K562 (cell line): ENCODE results near the gene OR7C1. TPM values are rescaled to one million over a fixed set of nuclear protein-coding genes. Genes with fewer than 3 reads are reported as not detected.

ENCODE experiments used
- CBX1 ChIP-seq: sonication (generic); IDR thresholded peaks from 2 replicates; pipeline ENCODE4 v1.6.1; 2016; ENCODE audit warnings: antibody characterized with exemption, low read depth, mild to moderate bottlenecking
- NFXL1 ChIP-seq: fragments of 450-650 bp; formaldehyde crosslinking; IDR thresholded peaks from 2 replicates; pipeline ENCODE4 v1.4.0; 2021; ENCODE audit warnings: mild to moderate bottlenecking
- REST ChIP-seq, 2 experiments: fragments of 450-650 bp; formaldehyde crosslinking in 1 of 2; IDR thresholded peaks; 2 replicates each; pipeline versions ENCODE4 v1.4.0 to v1.6.1; 2014 to 2020; ENCODE audit warnings: mild to moderate bottlenecking in 2 of 2, borderline replicate concordance in 1 of 2, low read depth in 1 of 2
- TEAD2 ChIP-seq: fragments of 450-650 bp; IDR thresholded peaks from 2 replicates; pipeline ENCODE4 v1.6.1; 2016; ENCODE audit warnings: missing genetic modification characterization, control low read depth, missing compliant biosample characterization
- polyA plus RNA-seq, 8 experiments: library from polyadenylated mRNA; depleted of rRNA in 4 of 8; stranded (reverse) in 5 of 8; unstranded in 3 of 8; fragments of >200 nt; fragmentation: Nextera tagmentation in 2 of 8; fragmentation: Illumina TruSeq in 1 of 8; extraction: Ambion mirVana in 2 of 8; extraction: Trizol in 1 of 8; gene quantifications; 2 replicates each; pipeline versions ENCODE4 v1.2.1 to v1.2.3, GENCODE V29; 2011 to 2014; ENCODE audit warnings: inconsistent platforms in 1 of 8, missing spikeins in 1 of 8
- small RNA-seq: library from RNA; depleted of rRNA; stranded (forward); fragments of <200 nt; gene quantifications from one replicate; pipeline ENCODE3, GENCODE V24; 2014
- total RNA-seq, 7 experiments: library from RNA; depleted of rRNA in 6 of 7; stranded (reverse); fragments of >200 nt in 6 of 7; fragmentation: Illumina TruSeq in 2 of 7; extraction: Trizol in 2 of 7; gene quantifications; 2 replicates each; pipeline versions ENCODE4 v1.2.1 to v1.2.3, GENCODE V29; 2011 to 2021; ENCODE audit warnings: low replicate concordance in 1 of 7

OR7C1 gene
- total and polyA plus RNA-seq, 9 of the 15 experiments (the other 6 are each of a cell fraction or from before 2014, with no cell fraction given) = 0.01 to 0.18 (median 0.10) TPM; not detected in 1

DNA sequence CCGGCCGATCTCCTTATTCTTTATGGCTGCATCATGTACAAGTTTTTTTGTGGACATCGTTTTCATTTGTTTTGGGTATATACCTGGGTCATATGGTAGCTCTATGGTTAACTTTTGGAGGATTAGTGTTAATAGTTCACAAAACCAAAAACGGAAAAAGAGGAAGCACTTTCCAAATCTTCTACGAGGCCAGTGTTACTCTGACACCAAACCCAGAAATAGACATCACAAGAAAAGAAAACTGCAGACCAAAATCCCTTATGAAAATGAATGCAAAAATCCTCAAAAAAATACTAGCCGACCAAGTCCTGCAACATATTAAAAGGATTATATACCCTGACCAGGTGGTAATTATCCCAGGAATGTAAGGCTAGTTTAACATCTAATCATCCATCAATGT lies 86.4 kb downstream of the OR7C1 start (continued):
- no peak for TF ChIP-seq REST (IDR thresholded peaks at IDR 0.05; ENCODE audit: borderline replicate concordance)
- no peak for TF ChIP-seq REST (CRISPR knock-in tag; IDR thresholded peaks at IDR 0.05; ENCODE audit: low read depth)
- TF ChIP-seq TEAD2 = no peak
- no peak for TF ChIP-seq NFXL1 (CRISPR knock-in tag)
- no peak for TF ChIP-seq CBX1

Small RNA genes within 50 kb of the gene (small RNA-seq; reads per million reads assigned to genes)
- not detected for gene AC005255.1

Other genes starting within 250 kb of the OR7C1 start
Only the 7 nearest of the 10 such genes appear.
- 4.5 and 8.5 TPM in 2 replicates for gene ZNF333, start 145.1 kb downstream of the OR7C1 start, total RNA-seq (2014; rRNA removed)
- 5.9 and 6.0 TPM in 2 replicates for gene ZNF333, start 145.1 kb downstream of the OR7C1 start, total RNA-seq (2014; rRNA removed; fragmentation: Illumina TruSeq; extraction: Trizol)
- gene ZNF333, start 145.1 kb downstream of the OR7C1 start, total RNA-seq (2015; rRNA removed; fragmentation: Illumina TruSeq; extraction: Trizol) = 4.1 and 5.2 TPM in 2 replicates
- gene ZNF333, start 145.1 kb downstream of the OR7C1 start, total RNA-seq (2021) = 6.3 and 7.1 TPM in 2 replicates
- 10.3 and 11.4 TPM in 2 replicates for gene ZNF333, start 145.1 kb downstream of the OR7C1 start, polyA plus RNA-seq (2011; rRNA removed)
- gene ZNF333, start 145.1 kb downstream of the OR7C1 start, polyA plus RNA-seq (2014; fragmentation: Illumina TruSeq; extraction: Trizol) = 5.8 and 6.5 TPM in 2 replicates
- gene ZNF333, start 145.1 kb downstream of the OR7C1 start, polyA plus RNA-seq (2014; fragmentation: Nextera tagmentation; extraction: Ambion mirVana) = 1 to 10 TPM; 2.8 to 3.3 TPM
- 7.7 and 9.3 TPM in 2 replicates for gene ZNF333, start 145.1 kb downstream of the OR7C1 start, polyA plus RNA-seq (2014; rRNA removed)
- 8.2 and 15.2 TPM in 2 replicates for gene ADGRE2, start 56.6 kb downstream of the OR7C1 start, total RNA-seq (2014; rRNA removed)
- gene ADGRE2, start 56.6 kb downstream of the OR7C1 start, total RNA-seq (2014; rRNA removed; fragmentation: Illumina TruSeq; extraction: Trizol) = 4.3 and 5.6 TPM in 2 replicates
- 4.4 and 4.7 TPM in 2 replicates for gene ADGRE2, start 56.6 kb downstream of the OR7C1 start, total RNA-seq (2015; rRNA removed; fragmentation: Illumina TruSeq; extraction: Trizol)
- 15.6 and 17.3 TPM in 2 replicates for gene ADGRE2, start 56.6 kb downstream of the OR7C1 start, total RNA-seq (2021)
- gene ADGRE2, start 56.6 kb downstream of the OR7C1 start, polyA plus RNA-seq (2011; rRNA removed) = 9.8 and 13.6 TPM in 2 replicates
- 12.3 and 13.9 TPM in 2 replicates for gene ADGRE2, start 56.6 kb downstream of the OR7C1 start, polyA plus RNA-seq (2014; fragmentation: Illumina TruSeq; extraction: Trizol)
- gene ADGRE2, start 56.6 kb downstream of the OR7C1 start, polyA plus RNA-seq (2014; fragmentation: Nextera tagmentation; extraction: Ambion mirVana) = 1 to 10 TPM; 4.4 to 6.4 TPM
- 14.9 and 19.2 TPM in 2 replicates for gene ADGRE2, start 56.6 kb downstream of the OR7C1 start, polyA plus RNA-seq (2014; rRNA removed)
- not detected in 2 replicates for gene OR7A5, start within 50 bp of the OR7C1 start, total RNA-seq (2014; rRNA removed)
- not detected in 2 replicates for gene OR7A5, start within 50 bp of the OR7C1 start, total RNA-seq (2014; rRNA removed; fragmentation: Illumina TruSeq; extraction: Trizol)
- gene OR7A5, start within 50 bp of the OR7C1 start, total RNA-seq (2015; rRNA removed; fragmentation: Illumina TruSeq; extraction: Trizol) = not detected in 2 replicates
- gene OR7A5, start within 50 bp of the OR7C1 start, total RNA-seq (2021) = not detected in 2 replicates
- gene OR7A5, start within 50 bp of the OR7C1 start, polyA plus RNA-seq (2011; rRNA removed) = not detected in 2 replicates
- gene OR7A5, start within 50 bp of the OR7C1 start, polyA plus RNA-seq (2014; fragmentation: Illumina TruSeq; extraction: Trizol) = not detected in 2 replicates
- gene OR7A5, start within 50 bp of the OR7C1 start, polyA plus RNA-seq (2014; fragmentation: Nextera tagmentation; extraction: Ambion mirVana) = not detected
- not detected in 2 replicates for gene OR7A5, start within 50 bp of the OR7C1 start, polyA plus RNA-seq (2014; rRNA removed)
- gene OR7A10, start 13.7 kb upstream of the OR7C1 start, total RNA-seq (2014; rRNA removed) = not detected in 2 replicates
- gene OR7A10, start 13.7 kb upstream of the OR7C1 start, total RNA-seq (2014; rRNA removed; fragmentation: Illumina TruSeq; extraction: Trizol) = not detected in 2 replicates
- not detected in 2 replicates for gene OR7A10, start 13.7 kb upstream of the OR7C1 start, total RNA-seq (2015; rRNA removed; fragmentation: Illumina TruSeq; extraction: Trizol)
- not detected in 2 replicates for gene OR7A10, start 13.7 kb upstream of the OR7C1 start, total RNA-seq (2021)
- gene OR7A10, start 13.7 kb upstream of the OR7C1 start, polyA plus RNA-seq (2011; rRNA removed) = not detected in 2 replicates
- gene OR7A10, start 13.7 kb upstream of the OR7C1 start, polyA plus RNA-seq (2014; fragmentation: Illumina TruSeq; extraction: Trizol) = not detected in 2 replicates
- not detected for gene OR7A10, start 13.7 kb upstream of the OR7C1 start, polyA plus RNA-seq (2014; fragmentation: Nextera tagmentation; extraction: Ambion mirVana)
- gene OR7A10, start 13.7 kb upstream of the OR7C1 start, polyA plus RNA-seq (2014; rRNA removed) = not detected in 2 replicates
- not detected in 2 replicates for gene OR7A17, start 50.9 kb upstream of the OR7C1 start, total RNA-seq (2014; rRNA removed)
- gene OR7A17, start 50.9 kb upstream of the OR7C1 start, total RNA-seq (2014; rRNA removed; fragmentation: Illumina TruSeq; extraction: Trizol) = not detected in 2 replicates
- not detected in 2 replicates for gene OR7A17, start 50.9 kb upstream of the OR7C1 start, total RNA-seq (2015; rRNA removed; fragmentation: Illumina TruSeq; extraction: Trizol)
- not detected in 2 replicates for gene OR7A17, start 50.9 kb upstream of the OR7C1 start, total RNA-seq (2021)
- not detected in 2 replicates for gene OR7A17, start 50.9 kb upstream of the OR7C1 start, polyA plus RNA-seq (2011; rRNA removed)
- not detected in 2 replicates for gene OR7A17, start 50.9 kb upstream of the OR7C1 start, polyA plus RNA-seq (2014; fragmentation: Illumina TruSeq; extraction: Trizol)
- gene OR7A17, start 50.9 kb upstream of the OR7C1 start, polyA plus RNA-seq (2014; fragmentation: Nextera tagmentation; extraction: Ambion mirVana) = not detected
- gene OR7A17, start 50.9 kb upstream of the OR7C1 start, polyA plus RNA-seq (2014; rRNA removed) = not detected in 2 replicates
- not detected in 2 replicates for gene OR7C2, start 106.3 kb upstream of the OR7C1 start, total RNA-seq (2014; rRNA removed)
- not detected in 2 replicates for gene OR7C2, start 106.3 kb upstream of the OR7C1 start, total RNA-seq (2014; rRNA removed; fragmentation: Illumina TruSeq; extraction: Trizol)
- gene OR7C2, start 106.3 kb upstream of the OR7C1 start, total RNA-seq (2015; rRNA removed; fragmentation: Illumina TruSeq; extraction: Trizol) = not detected in 2 replicates
- gene OR7C2, start 106.3 kb upstream of the OR7C1 start, total RNA-seq (2021) = not detected in 2 replicates
- gene OR7C2, start 106.3 kb upstream of the OR7C1 start, polyA plus RNA-seq (2011; rRNA removed) = not detected in 2 replicates
- gene OR7C2, start 106.3 kb upstream of the OR7C1 start, polyA plus RNA-seq (2014; fragmentation: Illumina TruSeq; extraction: Trizol) = not detected in 2 replicates
- gene OR7C2, start 106.3 kb upstream of the OR7C1 start, polyA plus RNA-seq (2014; fragmentation: Nextera tagmentation; extraction: Ambion mirVana) = not detected
- not detected in 2 replicates for gene OR7C2, start 106.3 kb upstream of the OR7C1 start, polyA plus RNA-seq (2014; rRNA removed)
- gene SLC1A6, start 144.7 kb upstream of the OR7C1 start, total RNA-seq (2014; rRNA removed) = not detected in 2 replicates
- gene SLC1A6, start 144.7 kb upstream of the OR7C1 start, total RNA-seq (2014; rRNA removed; fragmentation: Illumina TruSeq; extraction: Trizol) = not detected in 2 replicates
- gene SLC1A6, start 144.7 kb upstream of the OR7C1 start, total RNA-seq (2015; rRNA removed; fragmentation: Illumina TruSeq; extraction: Trizol) = not detected in 2 replicates
- not detected in 2 replicates for gene SLC1A6, start 144.7 kb upstream of the OR7C1 start, total RNA-seq (2021)
- not detected in 2 replicates for gene SLC1A6, start 144.7 kb upstream of the OR7C1 start, polyA plus RNA-seq (2011; rRNA removed)
- gene SLC1A6, start 144.7 kb upstream of the OR7C1 start, polyA plus RNA-seq (2014; fragmentation: Illumina TruSeq; extraction: Trizol) = not detected in 2 replicates
- gene SLC1A6, start 144.7 kb upstream of the OR7C1 start, polyA plus RNA-seq (2014; fragmentation: Nextera tagmentation; extraction: Ambion mirVana) = not detected
- not detected in 2 replicates for gene SLC1A6, start 144.7 kb upstream of the OR7C1 start, polyA plus RNA-seq (2014; rRNA removed)